K562 (cell line): ENCODE results near the gene NAA38. TPM values are rescaled to one million over a fixed set of nuclear protein-coding genes. Genes with fewer than 3 reads are reported as not detected.
A peak's percentile ranks its signal among the peaks of the same experiment; 100 is the strongest.

Experiments used
- ATF2 ChIP-seq: sonication (generic); formaldehyde crosslinking; IDR thresholded peaks from 2 replicates; pipeline ENCODE4 v1.8.1; 2022; ENCODE audit warnings: missing genetic modification reagents
- CHD4 ChIP-seq: fragments of 200-600 bp; sonication (generic); IDR thresholded peaks from 3 replicates; pipeline ENCODE4 v1.6.1; 2012; ENCODE audit warnings: low read depth, mild to moderate bottlenecking, mixed read lengths, low read length, inconsistent platforms; ENCODE audit not compliant: insufficient read depth, insufficient replicate concordance, poor library complexity, severe bottlenecking
- CREB3L1 ChIP-seq: fragments of 450-650 bp; IDR thresholded peaks from 2 replicates; pipeline ENCODE4 v1.6.1; 2014; ENCODE audit warnings: low read depth, mild to moderate bottlenecking, moderate library complexity, borderline replicate concordance
- CTCF ChIP-seq, 3 experiments: IDR thresholded peaks in 2 of 3; conservative IDR thresholded peaks in 1 of 3; 2 replicates each; pipeline ENCODE4 v1.5.1; 2011 to 2012; ENCODE audit warnings: low read length in 3 of 3, mild to moderate bottlenecking in 3 of 3, control low read depth in 2 of 3, improper control_type of control experiment in 1 of 3, inconsistent platforms in 1 of 3, low read depth in 1 of 3, mixed read lengths in 1 of 3, moderate library complexity in 1 of 3; ENCODE audit not compliant: insufficient read depth in 2 of 3
- E2F8 ChIP-seq: fragments of 450-650 bp; IDR thresholded peaks from 2 replicates; pipeline ENCODE4 v1.7.1; 2018; ENCODE audit warnings: mild to moderate bottlenecking, low read depth; ENCODE audit not compliant: partially characterized antibody
- ETV6 ChIP-seq, 3 experiments: fragments of 150-350 bp in 1 of 3; sonication (generic) in 1 of 3; formaldehyde crosslinking in 1 of 3; IDR thresholded peaks; 2 replicates each; pipeline versions ENCODE4 v1.6.1 to v1.8.0; 2014 to 2022; ENCODE audit warnings: borderline replicate concordance in 2 of 3, low read depth in 2 of 3, antibody characterized with exemption in 1 of 3, low read length in 1 of 3, mild to moderate bottlenecking in 1 of 3, missing genetic modification reagents in 1 of 3
- HBP1 ChIP-seq: fragments of 450-650 bp; formaldehyde crosslinking; IDR thresholded peaks from 2 replicates; pipeline ENCODE4 v1.4.0; 2022; ENCODE audit warnings: missing genetic modification characterization
- ILK ChIP-seq: fragments of 450-650 bp; IDR thresholded peaks from 2 replicates; pipeline ENCODE4 v1.6.1; 2016; ENCODE audit warnings: missing genetic modification characterization, low read depth, mild to moderate bottlenecking, missing compliant biosample characterization, moderate library complexity, borderline replicate concordance
- IRF2 ChIP-seq: sonication (generic); formaldehyde crosslinking; IDR thresholded peaks from 2 replicates; pipeline ENCODE4 v1.8.1; 2022; ENCODE audit warnings: mild to moderate bottlenecking, missing genetic modification reagents
- RBFOX2 ChIP-seq: fragments of 200-400 bp; formaldehyde crosslinking; IDR thresholded peaks from 2 replicates; pipeline ENCODE4 v1.6.1; 2017; ENCODE audit warnings: low read depth, mild to moderate bottlenecking, low read length, moderate library complexity
- VEZF1 ChIP-seq: fragments of 200-800 bp; sonication (Bioruptor generic); IDR thresholded peaks from 2 replicates; pipeline ENCODE4 v1.6.1; 2017; ENCODE audit warnings: missing genetic modification characterization, missing compliant biosample characterization
- polyA plus RNA-seq, 8 experiments: library from polyadenylated mRNA; depleted of rRNA in 4 of 8; stranded (reverse) in 5 of 8; unstranded in 3 of 8; fragments of >200 nt; fragmentation: Nextera tagmentation in 2 of 8; fragmentation: Illumina TruSeq in 1 of 8; extraction: Ambion mirVana in 2 of 8; extraction: Trizol in 1 of 8; gene quantifications; 2 replicates each; pipeline versions ENCODE4 v1.2.1 to v1.2.3, GENCODE V29; 2011 to 2014; ENCODE audit warnings: inconsistent platforms in 1 of 8, missing spikeins in 1 of 8
- total RNA-seq, 7 experiments: library from RNA; depleted of rRNA in 6 of 7; stranded (reverse); fragments of >200 nt in 6 of 7; fragmentation: Illumina TruSeq in 2 of 7; extraction: Trizol in 2 of 7; gene quantifications; 2 replicates each; pipeline versions ENCODE4 v1.2.1 to v1.2.3, GENCODE V29; 2011 to 2021; ENCODE audit warnings: low replicate concordance in 1 of 7

The NAA38 gene
- total and polyA plus RNA-seq, 9 of the 15 experiments (the other 6 are each of a cell fraction or from before 2014, with no cell fraction given) = 16.4 to 99.8 (median 57.3) TPM

- TF ChIP-seq ATF2 (no peak), ILK (no peak), IRF2 (no peak), CTCF (IDR thresholded peaks at IDR 0.05 in 2 of 3, conservative IDR thresholded peaks at IDR 0.05 in 1 of 3; ENCODE audit: insufficient read depth in 2 of 3, low read depth in 1 of 3, low read length in 3 of 3) (0 out of 6 replicates have a peak, but pooled peaks of 1 of the 3 experiments have one; percentile 0), HBP1 (no peak), CREB3L1 (no peak), ETV6 (IDR thresholded peaks at IDR 0.05; ENCODE audit: borderline replicate concordance in 1 of 2, low read depth in 2 of 2, low read length in 1 of 2) (0 out of 4 replicates have a peak, but pooled peaks of 1 of the 2 experiments have one; percentile 23), ETV6 (CRISPR knock-in tag; IDR thresholded peaks at IDR 0.05; ENCODE audit: borderline replicate concordance) (no peak), RBFOX2 (no peak), VEZF1 (CRISPR knock-in tag) (no peak), CHD4 (no peak), E2F8 (no peak)
Measured at GRCh38 chr17:7857713-7858521, 558 bp upstream of the NAA38 start, which contains the start of gene CYB5D1 (continued).
